Hematopoietic multipotent progenitor cell treated with erythropoietin and hydrocortisone succinate and interleukin-3 and kit ligand, for 4 days (in vitro differentiated cells): ENCODE results near the gene EXD1.
"Not testable (repeated sequence)": the region's sequence is repeated elsewhere in the genome, so short reads cannot be mapped to it uniquely, and the experiment has no call there.

Experiments used
- DNase-seq: peaks from one replicate; pipeline ENCODE4 v3.0.0-alpha.2; 2015

EXD1 gene

DNA sequence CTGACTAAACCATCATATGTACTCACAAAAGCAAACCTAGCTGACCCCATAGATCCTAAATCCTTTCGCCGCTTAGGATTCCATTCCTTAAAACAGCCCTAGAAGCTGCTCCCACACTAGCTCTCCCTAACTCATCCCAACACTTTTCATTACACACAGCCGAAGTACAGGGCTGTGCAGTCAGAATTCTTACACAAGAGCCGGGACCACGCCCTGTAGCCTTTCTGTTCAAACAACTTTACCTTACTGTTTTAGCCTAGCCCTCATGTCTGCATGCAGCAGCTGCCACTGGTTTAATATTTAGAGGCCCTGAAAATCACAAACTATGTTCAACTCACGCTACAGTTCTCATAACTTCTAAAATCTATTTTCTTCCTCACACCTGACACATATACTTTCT is 95.0 kb downstream of the EXD1 start:
- not testable (repeated sequence) for DNase-seq

DNA sequence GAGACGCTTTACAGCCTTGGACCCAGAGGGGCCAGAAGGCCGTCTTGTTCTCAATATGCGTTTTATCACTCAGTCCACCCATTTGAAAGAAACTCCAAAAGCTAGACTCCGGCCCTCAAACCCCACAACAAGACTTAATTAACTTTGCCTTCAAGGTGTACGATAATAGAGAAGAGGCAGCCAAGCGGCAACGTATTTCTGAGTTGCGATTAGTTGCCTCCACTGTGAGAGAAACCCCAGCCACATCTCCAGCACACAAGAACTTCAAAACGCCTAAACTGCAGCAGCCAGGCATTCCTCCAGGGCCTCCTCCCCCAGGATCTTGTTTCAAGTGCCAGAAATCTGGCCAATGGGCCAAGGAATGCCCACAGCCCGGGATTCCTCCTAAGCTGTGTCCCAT is 97.1 kb downstream of the EXD1 start:
- no peak for DNase-seq
